ENCODE data around the gene SPINT1.
"Not testable (repeated sequence)": the region's sequence is repeated elsewhere in the genome, so short reads cannot be mapped to it uniquely, and the experiment has no call there.

Gene SPINT1

GRCh38 chr15:40858706-40859105, 14.9 kb downstream of the SPINT1 start:
- no peak for DNase-seq (ENCODE audit: low spot score)

GRCh38 chr15:40859206-40859851, 15.5 kb downstream of the SPINT1 start:
- DNase-seq (ENCODE audit: low spot score) = peak; percentile 91

GRCh38 chr15:40861147-40861546, 17.3 kb downstream of the SPINT1 start:
- not testable (repeated sequence) for DNase-seq (ENCODE audit: low spot score)

GRCh38 chr15:40863660-40864270, 19.9 kb downstream of the SPINT1 start:
- no peak for DNase-seq (ENCODE audit: low spot score)

GRCh38 chr15:40867199-40867598, 23.4 kb downstream of the SPINT1 start:
- DNase-seq (ENCODE audit: low spot score) = no peak

- DNase-seq (ENCODE audit: low spot score) = no peak
Observed at GRCh38 chr15:40869686-40870085, 25.8 kb downstream of the SPINT1 start.

- DNase-seq (ENCODE audit: low spot score) = no peak
Observed at GRCh38 chr15:40870716-40871115, 26.9 kb downstream of the SPINT1 start.

- DNase-seq (ENCODE audit: low spot score) = peak; percentile 74
Observed at GRCh38 chr15:40871749-40872617, 28.1 kb downstream of the SPINT1 start.

GRCh38 chr15:40872791-40873693, 29.2 kb downstream of the SPINT1 start:
- no peak for DNase-seq (ENCODE audit: low spot score)

- DNase-seq (ENCODE audit: low spot score) = peak; percentile 84
Observed at GRCh38 chr15:40873694-40874561, 30.1 kb downstream of the SPINT1 start, which contains the start of gene RHOV. Gene RHOV (minus strand): TSS chr15:40874234. CDS start chr15:40874139, 95 bp downstream.

GRCh38 chr15:40875991-40876730, 32.3 kb downstream of the SPINT1 start:
- DNase-seq (ENCODE audit: low spot score) = no peak

- DNase-seq (ENCODE audit: low spot score) = no peak
Observed at GRCh38 chr15:40877694-40878093, 33.8 kb downstream of the SPINT1 start.

GRCh38 chr15:40878785-40879184, 34.9 kb downstream of the SPINT1 start:
- no peak for DNase-seq (ENCODE audit: low spot score)

GRCh38 chr15:40879609-40880008, 35.8 kb downstream of the SPINT1 start:
- no peak for DNase-seq (ENCODE audit: low spot score)

GRCh38 chr15:40881351-40881750, 37.5 kb downstream of the SPINT1 start:
- DNase-seq (ENCODE audit: low spot score) = peak; percentile 0

- no peak for DNase-seq (ENCODE audit: low spot score)
Observed at GRCh38 chr15:40886586-40886985, 42.7 kb downstream of the SPINT1 start.

- DNase-seq (ENCODE audit: low spot score) = no peak
Observed at GRCh38 chr15:40889112-40889511, 45.3 kb downstream of the SPINT1 start.

- no peak for DNase-seq (ENCODE audit: low spot score)
Observed at GRCh38 chr15:40891138-40891537, 47.3 kb downstream of the SPINT1 start.

GRCh38 chr15:40891810-40892446, 48.1 kb downstream of the SPINT1 start:
- peak; percentile 44 for DNase-seq (ENCODE audit: low spot score)
